Naive thymus-derived CD8-positive, alpha-beta T cell (primary cell): ENCODE data around the gene PCBP2. TPM values are rescaled to one million over a fixed set of nuclear protein-coding genes. Genes with fewer than 3 reads are reported as not detected.

Source experiments
- ATAC-seq, 2 donors: fragments of 150-1000 bp; cut with Tn5 transposase in 1 of 2; sonication (Bioruptor Pico), chemical (Tn5 transposase) in 1 of 2; 1 replicate in 1 of 2; 2 replicates in 1 of 2; pipeline ENCODE4 v1.10.0; 2021; ENCODE audit warnings: mild to moderate bottlenecking in 2 of 2, moderate library complexity in 2 of 2
- POLR2A ChIA-PET: fragments of 350-600 bp; sonication (Branson Sonifier 250); formaldehyde crosslinking; loops from one replicate; lab custom pipeline; 2021; ENCODE audit warnings: antibody characterized with exemption; lab: Charles Lee
- DNase-seq, 10 donors: peaks; one replicate each; pipeline versions ENCODE4 v3.0.0 to v3.0.0-alpha.2; 2020 to 2022
- H3K27ac Mint-ChIP-seq, 10 donors: one replicate each; pipeline ENCODE4 v1.8.0; 2020 to 2022; ENCODE audit warnings: mild to moderate bottlenecking in 10 of 10, mixed read lengths in 10 of 10, moderate library complexity in 4 of 10, inconsistent platforms in 1 of 10
- H3K27me3 Mint-ChIP-seq, 5 donors: one replicate each; pipeline ENCODE4 v1.8.0; 2021 to 2022; ENCODE audit warnings: mixed read lengths in 5 of 5
- H3K36me3 Mint-ChIP-seq, 3 donors: one replicate each; pipeline ENCODE4 v1.8.0; 2020 to 2022; ENCODE audit warnings: mixed read lengths in 3 of 3, mild to moderate bottlenecking in 2 of 3, inconsistent platforms in 1 of 3
- H3K4me1 Mint-ChIP-seq, 4 donors: one replicate each; pipeline ENCODE4 v1.8.0; 2021 to 2022; ENCODE audit warnings: mixed read lengths in 4 of 4
- H3K4me3 Mint-ChIP-seq, 10 donors: one replicate each; pipeline ENCODE4 v1.8.0; 2020 to 2022; ENCODE audit warnings: mild to moderate bottlenecking in 10 of 10, mixed read lengths in 10 of 10, moderate library complexity in 6 of 10, inconsistent platforms in 1 of 10
- H3K9me3 Mint-ChIP-seq, 9 donors: one replicate each; pipeline ENCODE4 v1.8.0; 2020 to 2022; ENCODE audit warnings: mixed read lengths in 9 of 9, mild to moderate bottlenecking in 3 of 9, inconsistent platforms in 1 of 9, moderate library complexity in 1 of 9
- polyA plus RNA-seq, 3 donors: library from polyadenylated mRNA; unstranded; fragments of 300-500 nt; fragmentation: Illumina TruSeq; gene quantifications; one replicate each; pipeline ENCODE4 v1.2.3, GENCODE V29; 2021
- total RNA-seq, 8 experiments: library from RNA in 2 of 8; stranded (reverse) in 2 of 8; gene quantifications; one replicate each; pipeline ENCODE4 v1.2.3 and lab custom pipeline; 2021 to 2026

The PCBP2 gene
- total and polyA plus RNA-seq, 5 experiments from 2014 or later: 143 to 917 (median 157) TPM

- Mint-ChIP-seq H3K36me3 (peaks cover 6 to 74% (median 20%) of the 10 kb centered on the region in 3 donors), H3K27me3 (no peaks in the 10 kb centered on the region), H3K9me3 (no peaks in the 10 kb centered on the region), H3K27ac (no peak overlapping the region), H3K4me1 (no peaks in the 10 kb centered on the region), H3K4me3 (no peak overlapping the region)
- POLR2A ChIA-PET: no interaction called here
- ATAC-seq (no peak), DNase-seq (no peak)
These were observed 78.2 kb downstream of the PCBP2 start for GRCh38 chr12:53530061-53530460.

Other genes starting within 250 kb of the PCBP2 start
- 100 to 1,000 TPM; 353 to 362 TPM for gene ITGB7, start 244.9 kb upstream of the PCBP2 start, total RNA-seq
- 100 to 1,000 TPM; 202 to 219 (median 206) TPM for gene ITGB7, start 244.9 kb upstream of the PCBP2 start, polyA plus RNA-seq
- 10 to 100 TPM; 57.8 to 60.4 TPM for gene RARG, start 219.9 kb upstream of the PCBP2 start, total RNA-seq
- 10 to 100 TPM in 1 of 3 donors, 1 to 10 TPM in 2; 1.6 to 12.7 (median 3.8) TPM for gene RARG, start 219.9 kb upstream of the PCBP2 start, polyA plus RNA-seq
- gene ESPL1, start 183.8 kb upstream of the PCBP2 start, total RNA-seq: under 1 TPM; 0.27 to 0.81 TPM
- not detected for gene ESPL1, start 183.8 kb upstream of the PCBP2 start, polyA plus RNA-seq
- 100 to 1,000 TPM; 663 to 692 TPM for gene PFDN5, start 156.6 kb upstream of the PCBP2 start, total RNA-seq
- 1,000 to 10,000 TPM; 1,657 to 1,928 (median 1,896) TPM for gene PFDN5, start 156.6 kb upstream of the PCBP2 start, polyA plus RNA-seq
- 10 to 100 TPM; 48.3 to 53.5 TPM for gene MYG1, start 152.4 kb upstream of the PCBP2 start, total RNA-seq
- 10 to 100 TPM; 64.4 to 81.2 (median 68.6) TPM for gene MYG1, start 152.4 kb upstream of the PCBP2 start, polyA plus RNA-seq
- gene AAAS, start 130.5 kb upstream of the PCBP2 start, total RNA-seq: 10 to 100 TPM; 66.8 to 68.2 TPM
- 10 to 100 TPM; 34.1 to 57.2 (median 39.3) TPM for gene AAAS, start 130.5 kb upstream of the PCBP2 start, polyA plus RNA-seq
- not detected for gene SP7, start 115.7 kb upstream of the PCBP2 start, total RNA-seq
- gene SP7, start 115.7 kb upstream of the PCBP2 start, polyA plus RNA-seq: under 1 TPM in 1 of 3 donors, not detected in 2; 0.05 TPM
- gene SP1, start 71.9 kb upstream of the PCBP2 start, total RNA-seq: 100 to 1,000 TPM; 104 TPM
- 10 to 100 TPM in 1 of 3 donors, 1 to 10 TPM in 2; 8.5 to 10.4 (median 9.4) TPM for gene SP1, start 71.9 kb upstream of the PCBP2 start, polyA plus RNA-seq
- gene AMHR2, start 28.2 kb upstream of the PCBP2 start, total RNA-seq: not detected
- not detected for gene AMHR2, start 28.2 kb upstream of the PCBP2 start, polyA plus RNA-seq
- 100 to 1,000 TPM; 215 to 217 TPM for gene PRR13, start 10.4 kb upstream of the PCBP2 start, total RNA-seq
- 100 to 1,000 TPM; 513 to 535 (median 534) TPM for gene PRR13, start 10.4 kb upstream of the PCBP2 start, polyA plus RNA-seq
- 10 to 100 TPM; 17.2 to 23.8 TPM for gene MAP3K12, start 47.4 kb downstream of the PCBP2 start, total RNA-seq
- gene MAP3K12, start 47.4 kb downstream of the PCBP2 start, polyA plus RNA-seq: 1 to 10 TPM; 2.4 to 3.9 (median 3.4) TPM
- 10 to 100 TPM; 45.2 to 46.1 TPM for gene TARBP2, start 49.2 kb downstream of the PCBP2 start, total RNA-seq
- 10 to 100 TPM; 27.0 to 32.1 (median 27.9) TPM for gene TARBP2, start 49.2 kb downstream of the PCBP2 start, polyA plus RNA-seq
- gene NPFF, start 55.4 kb downstream of the PCBP2 start, total RNA-seq: not detected
- gene NPFF, start 55.4 kb downstream of the PCBP2 start, polyA plus RNA-seq: not detected
- gene ATF7, start 174.3 kb downstream of the PCBP2 start, total RNA-seq: 10 to 100 TPM; 25.8 to 30.4 TPM
- 10 to 100 TPM; 13.0 to 19.2 (median 13.7) TPM for gene ATF7, start 174.3 kb downstream of the PCBP2 start, polyA plus RNA-seq
- 100 to 1,000 TPM; 235 to 250 TPM for gene ATP5MC2, start 224.0 kb downstream of the PCBP2 start, total RNA-seq
- 100 to 1,000 TPM; 519 to 658 (median 605) TPM for gene ATP5MC2, start 224.0 kb downstream of the PCBP2 start, polyA plus RNA-seq